NCI-H69 (cell line): ENCODE measurements around the gene MDN1.

ENCODE experiments used
- DNase-seq: peaks from one replicate; lab custom pipeline; 2025; lab: John Stamatoyannopoulos, UW

MDN1 gene

GRCh38 chr6:89599727-89600126, 219.9 kb downstream of the MDN1 start:
- no peak for DNase-seq

- DNase-seq: peak; percentile 57
These were observed 221.6 kb downstream of the MDN1 start for GRCh38 chr6:89597988-89598387.

GRCh38 chr6:89597372-89597771, 222.2 kb downstream of the MDN1 start:
- no peak for DNase-seq

GRCh38 chr6:89596484-89596883, 223.1 kb downstream of the MDN1 start:
- DNase-seq: peak; percentile 18

- peak; percentile 33 for DNase-seq
These were observed 223.5 kb downstream of the MDN1 start for GRCh38 chr6:89596056-89596455.
